IPS-18a (cell line): ENCODE results near the gene COQ9.
A peak's percentile ranks its signal among the peaks of the same experiment; 100 is the strongest.

Experiments
- H3K27ac ChIP-seq: one replicate; pipeline ENCODE4 v1.5.1; 2013; ENCODE audit warnings: low read length
- H3K27me3 ChIP-seq: one replicate; pipeline ENCODE4 v1.6.1; 2013; ENCODE audit warnings: mild to moderate bottlenecking, low read length; ENCODE audit not compliant: control insufficient read depth, insufficient read depth
- H3K36me3 ChIP-seq: one replicate; pipeline ENCODE4 v1.6.1; 2013; ENCODE audit warnings: low read depth, low read length; ENCODE audit not compliant: control insufficient read depth
- H3K4me1 ChIP-seq: one replicate; pipeline ENCODE4 v1.6.1; 2013; ENCODE audit warnings: low read depth, low read length; ENCODE audit not compliant: control insufficient read depth
- H3K4me3 ChIP-seq: one replicate; pipeline ENCODE4 v1.5.1; 2013; ENCODE audit warnings: low read length
- H3K9ac ChIP-seq: one replicate; pipeline ENCODE4 v1.6.1; 2013; ENCODE audit warnings: mild to moderate bottlenecking, low read length, moderate library complexity
- H3K9me3 ChIP-seq: one replicate; pipeline ENCODE4 v1.6.1; 2013; ENCODE audit warnings: low read depth, low read length; ENCODE audit not compliant: control insufficient read depth

Gene COQ9

DNA sequence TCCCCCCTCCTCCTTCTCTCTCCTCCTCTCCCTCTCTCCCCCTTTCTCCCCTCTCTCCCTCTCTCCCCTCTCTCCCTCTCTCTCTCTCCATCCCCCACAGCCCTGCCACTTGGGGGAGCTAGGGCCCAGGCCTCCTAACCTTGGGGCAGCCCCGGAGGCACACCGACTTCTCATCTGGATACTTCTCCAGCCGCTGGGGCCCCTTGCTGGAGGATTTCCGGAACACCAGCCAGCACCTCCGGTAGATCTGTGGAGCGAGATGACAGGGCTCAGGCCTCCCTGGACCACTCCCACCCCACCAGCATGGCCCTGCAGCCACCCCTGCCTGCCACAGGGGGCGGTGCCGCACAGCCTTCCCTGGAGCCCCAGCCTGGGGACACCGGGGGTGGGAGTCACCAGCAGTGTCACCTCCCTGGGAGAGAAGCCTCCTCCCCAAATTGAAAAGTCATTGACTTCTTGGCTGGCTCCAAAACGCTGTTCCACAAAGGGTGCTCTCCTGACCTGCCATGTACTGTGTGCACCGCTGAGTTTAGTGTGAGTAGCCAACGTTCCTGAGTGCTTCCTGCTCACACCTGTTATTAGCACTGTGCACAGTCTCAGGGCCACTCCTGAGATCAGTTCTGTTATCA, 28.5 kb downstream of the COQ9 start:
- Histone ChIP-seq H3K4me3 (peak overlapping the region; percentile 9), H3K4me1 (peaks cover 28% of the 10 kb centered on the region), H3K9ac (no peak overlapping the region), H3K27me3 (peaks cover 9% of the 10 kb centered on the region), H3K9me3 (no peaks in the 10 kb centered on the region), H3K27ac (no peak overlapping the region), H3K36me3 (peaks cover 12% of the 10 kb centered on the region)

GRCh38 chr16:57476546-57477410, 29.5 kb downstream of the COQ9 start:
- Histone ChIP-seq H3K9ac (peak overlapping the region; percentile 10), H3K9me3 (no peaks in the 10 kb centered on the region)

DNA sequence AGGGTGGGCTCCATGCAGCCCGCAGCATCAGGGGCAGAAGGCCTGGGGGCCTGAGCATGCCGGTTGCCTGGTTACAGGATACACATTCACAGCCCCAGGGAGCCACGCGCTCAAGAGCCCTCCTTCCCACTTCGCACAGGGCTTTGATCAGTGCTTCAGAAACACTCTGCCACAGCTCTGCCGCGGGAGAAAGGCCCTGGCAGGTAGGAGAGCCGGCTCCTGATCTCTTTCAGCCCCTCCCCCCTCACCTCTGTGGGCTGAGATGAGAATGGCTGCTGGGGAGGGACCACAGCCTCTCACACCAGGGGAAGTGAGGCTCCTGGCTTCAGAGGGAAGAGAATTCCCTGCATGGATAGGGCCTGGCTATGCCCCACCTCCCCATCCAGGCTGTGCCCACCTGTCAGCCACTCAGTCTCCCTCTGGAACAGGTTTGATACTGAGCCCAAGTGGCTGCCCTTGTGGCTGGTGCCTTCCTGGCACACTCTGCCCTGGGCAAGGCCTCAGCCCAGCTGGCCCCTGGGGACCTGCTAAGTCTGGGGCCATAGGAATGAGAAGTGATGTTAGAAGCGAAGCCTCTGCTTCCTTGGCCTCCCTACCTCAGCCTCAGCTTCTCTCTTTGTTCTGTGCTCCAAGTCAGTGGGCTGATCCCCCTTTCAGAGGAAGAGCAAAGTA, 30.4 kb downstream of the COQ9 start:
- peaks cover 6% of the 10 kb centered on the region for H3K36me3 ChIP-seq
- H3K9ac ChIP-seq: peak overlapping the region; percentile 10
- H3K4me1 ChIP-seq: peaks cover 16% of the 10 kb centered on the region
- H3K27ac ChIP-seq: no peak overlapping the region
- H3K27me3 ChIP-seq: peaks cover 9% of the 10 kb centered on the region
- H3K9me3 ChIP-seq: no peaks in the 10 kb centered on the region
- no peak overlapping the region for H3K4me3 ChIP-seq

More at GRCh38 chr16:57476546-57477410, 29.5 kb downstream of the COQ9 start:
- H3K4me1 ChIP-seq: peaks cover 23% of the 10 kb centered on the region
- H3K4me3 ChIP-seq: no peak overlapping the region
- peaks cover 6% of the 10 kb centered on the region for H3K36me3 ChIP-seq
- peaks cover 9% of the 10 kb centered on the region for H3K27me3 ChIP-seq
- H3K27ac ChIP-seq: no peak overlapping the region

- Histone ChIP-seq H3K9ac (no peak overlapping the region), H3K4me3 (peak overlapping the region; percentile 62), H3K36me3 (peaks cover 6% of the 10 kb centered on the region), H3K4me1 (peaks cover 13% of the 10 kb centered on the region), H3K27me3 (peaks cover 9% of the 10 kb centered on the region), H3K9me3 (no peaks in the 10 kb centered on the region), H3K27ac (no peak overlapping the region)
These were observed 31.3 kb downstream of the COQ9 start for GRCh38 chr16:57478396-57479204.

DNA sequence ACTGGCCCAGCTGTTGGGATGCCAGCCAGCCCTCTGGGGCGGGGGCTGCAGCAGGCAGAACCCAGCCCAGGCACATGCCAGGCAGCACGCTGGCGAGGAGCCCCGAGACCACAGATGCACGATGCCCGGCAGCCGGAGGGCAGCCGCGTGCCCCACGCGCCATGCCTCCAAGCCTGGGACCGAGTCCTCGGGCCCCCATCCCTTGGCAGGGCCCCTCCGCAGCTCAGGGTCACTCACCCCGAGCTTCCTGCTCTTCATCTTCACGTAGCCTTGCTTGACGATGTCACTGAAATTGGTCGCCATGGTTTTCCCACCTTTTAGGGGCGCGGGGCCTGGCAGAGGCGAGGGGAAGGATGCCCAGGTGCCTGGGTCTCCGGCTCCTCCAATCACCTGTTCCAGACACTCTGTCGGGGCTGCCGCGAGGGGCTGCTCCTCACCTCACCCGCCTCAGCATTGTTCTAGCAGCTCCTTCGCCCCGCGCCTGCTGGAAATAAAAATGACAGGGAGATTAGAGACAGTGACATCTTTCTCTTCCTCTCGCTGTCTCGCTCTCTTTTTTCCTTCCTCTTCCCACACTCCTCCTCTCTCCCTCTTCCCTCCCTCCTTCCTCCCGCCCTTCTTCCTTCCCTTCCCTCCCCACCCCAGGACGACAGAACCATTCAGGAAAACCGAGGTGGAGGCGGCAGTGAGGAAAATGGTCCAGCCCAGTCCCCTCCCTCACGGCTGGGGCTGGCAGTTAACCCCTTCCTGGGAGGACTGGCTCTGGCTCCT, 32.1 kb downstream of the COQ9 start:
- H3K4me1 ChIP-seq: peaks cover 13% of the 10 kb centered on the region
- peaks cover 3% of the 10 kb centered on the region for H3K36me3 ChIP-seq
- peak overlapping the region; percentile 62 for H3K4me3 ChIP-seq
- H3K27me3 ChIP-seq: peaks cover 9% of the 10 kb centered on the region
- H3K27ac ChIP-seq: no peak overlapping the region
- H3K9ac ChIP-seq: no peak overlapping the region
- H3K9me3 ChIP-seq: no peaks in the 10 kb centered on the region

- no peak overlapping the region for H3K9ac ChIP-seq
- H3K9me3 ChIP-seq: no peaks in the 10 kb centered on the region
- H3K27me3 ChIP-seq: peaks cover 11% of the 10 kb centered on the region
- peaks cover 13% of the 10 kb centered on the region for H3K4me1 ChIP-seq
- H3K4me3 ChIP-seq: peak overlapping the region; percentile 62
- no peaks in the 10 kb centered on the region for H3K36me3 ChIP-seq
- H3K27ac ChIP-seq: no peak overlapping the region
These were observed 32.9 kb downstream of the COQ9 start for GRCh38 chr16:57479976-57480753.

DNA sequence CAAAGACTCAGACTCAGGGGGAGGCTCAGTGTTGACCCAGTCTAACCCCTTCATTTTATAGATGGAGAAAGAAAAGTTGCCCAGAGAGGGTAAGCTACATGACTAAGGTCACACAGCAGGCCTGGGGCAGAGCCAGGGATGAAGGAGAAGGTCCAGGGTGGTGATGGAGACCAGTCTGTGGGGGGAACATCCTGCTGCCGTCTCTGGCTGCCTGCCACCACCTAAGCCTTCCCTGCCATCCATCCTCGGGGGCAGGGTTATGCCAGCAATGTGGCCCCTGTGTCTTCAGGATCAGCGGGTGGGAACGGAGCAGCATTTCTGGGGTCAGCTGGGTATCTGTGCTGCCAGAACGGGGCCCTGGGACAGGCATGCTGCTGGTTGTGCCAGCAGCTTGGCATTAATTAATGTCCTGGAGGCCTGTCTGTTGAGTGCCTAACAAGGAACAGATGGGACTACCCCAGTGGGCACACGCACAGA, 33.5 kb downstream of the COQ9 start:
- Histone ChIP-seq H3K4me1 (peaks cover 13% of the 10 kb centered on the region), H3K27ac (no peak overlapping the region), H3K36me3 (no peaks in the 10 kb centered on the region), H3K27me3 (peaks cover 18% of the 10 kb centered on the region), H3K9me3 (no peaks in the 10 kb centered on the region), H3K4me3 (no peak overlapping the region), H3K9ac (no peak overlapping the region)

- Histone ChIP-seq H3K27me3 (peaks cover 20% of the 10 kb centered on the region), H3K9me3 (no peaks in the 10 kb centered on the region), H3K9ac (no peak overlapping the region), H3K4me1 (peaks cover 10% of the 10 kb centered on the region), H3K27ac (no peak overlapping the region), H3K36me3 (no peaks in the 10 kb centered on the region), H3K4me3 (no peak overlapping the region)
These were observed 34.1 kb downstream of the COQ9 start for GRCh38 chr16:57481421-57481820.

DNA sequence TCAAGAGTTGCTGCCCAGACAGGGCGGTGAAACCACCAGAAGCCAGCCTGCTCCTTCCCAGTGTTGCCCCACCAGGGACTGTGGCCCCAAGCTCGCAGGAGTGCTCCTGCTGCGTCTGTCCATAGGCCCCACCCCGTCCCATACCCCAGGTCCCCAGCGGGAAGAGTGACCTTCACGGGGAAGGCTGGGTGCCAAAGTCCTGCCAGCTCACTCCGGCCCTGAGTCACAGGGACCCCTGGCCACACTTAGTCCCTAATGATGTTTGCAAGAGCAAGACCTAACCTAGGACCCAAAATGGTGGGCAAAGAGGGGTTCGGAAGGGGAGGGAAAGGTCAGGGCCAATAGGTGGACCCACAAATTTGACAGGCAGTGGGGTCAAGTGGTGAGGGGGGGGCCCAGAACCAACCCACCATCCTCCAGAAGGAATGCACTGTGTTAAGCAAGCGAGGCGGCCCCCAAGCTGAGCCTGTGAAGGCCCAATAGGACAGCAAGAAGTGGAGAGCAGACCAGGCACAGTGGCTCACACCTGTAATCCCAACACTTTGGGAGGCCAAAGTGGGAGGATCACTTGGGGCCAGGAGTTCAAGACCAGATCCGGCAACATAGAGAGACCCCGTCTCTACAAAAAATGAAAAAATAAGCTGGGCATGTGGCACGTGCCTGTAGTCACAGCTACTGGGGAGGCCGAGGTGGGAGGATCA, 35.7 kb downstream of the COQ9 start:
- Histone ChIP-seq H3K27me3 (peaks cover 20% of the 10 kb centered on the region), H3K27ac (no peak overlapping the region), H3K9ac (no peak overlapping the region), H3K4me3 (no peak overlapping the region), H3K9me3 (no peaks in the 10 kb centered on the region), H3K4me1 (peaks cover 4% of the 10 kb centered on the region), H3K36me3 (no peaks in the 10 kb centered on the region)
